ENCODE measurements around the gene TRIM29. TPM values are rescaled to one million over a fixed set of nuclear protein-coding genes. Genes with fewer than 3 reads are reported as not detected.

The TRIM29 gene
- total and polyA plus RNA-seq, 2 of the 4 experiments (the other 2 are of a cell fraction): not detected

- intact Hi-C loops (cut with micrococcal nuclease) (no loop called here), in situ Hi-C loops (cut with MboI; ENCODE audit: low sequenced_read_pairs) (no loop called here), dilution Hi-C loops (cut with HindIII; ENCODE audit: low sequenced_read_pairs, unreplicated experiment) (no loop called here)
- H3K9me3 ChIP-seq (ENCODE audit: control insufficient read depth, insufficient read depth, low read length): peaks cover 11% of the 10 kb centered on the region
- H4K5ac ChIP-seq (ENCODE audit: low read depth, low read length): no peak overlapping the region
- peaks cover 2% of the 10 kb centered on the region; the same call in 1 of the 2 replicates for H3K27me3 ChIP-seq (ENCODE audit: control insufficient read depth, insufficient read depth, low read length)
- H3K36me3 ChIP-seq (ENCODE audit: control insufficient read depth, insufficient read depth, low read length): no peaks in the 10 kb centered on the region
- BruUV-seq (replicated peaks): no TSS peak
- no peak overlapping the region for H3K4me3 ChIP-seq (ENCODE audit: insufficient read depth, low read depth, low read length)
- no peak overlapping the region for H3K27ac ChIP-seq (ENCODE audit: insufficient read depth, low read length)
- H3K4me1 ChIP-seq (ENCODE audit: control insufficient read depth, insufficient read depth, low read length): no peaks in the 10 kb centered on the region
- H2BK5ac ChIP-seq (ENCODE audit: low read depth, low read length, poor library complexity, severe bottlenecking): no peak overlapping the region
- ChIA-PET POLR2A (ENCODE audit: unreplicated experiment) (no interaction called here), CTCF (no interaction called here)
- H3K9ac ChIP-seq (ENCODE audit: low read depth, low read length): no peak overlapping the region
- H4K91ac ChIP-seq (ENCODE audit: insufficient read depth, low read depth, low read length): no peak overlapping the region
- no peak overlapping the region for H3K4me2 ChIP-seq (ENCODE audit: low read depth, low read length)
- no peaks in the 10 kb centered on the region for H3K79me1 ChIP-seq (ENCODE audit: low read depth in 1 of 2, low read length in 2 of 2)
- H2AK5ac ChIP-seq (ENCODE audit: low read depth, low read length): no peak overlapping the region
- no peak overlapping the region for H3K14ac ChIP-seq (replicated peaks; ENCODE audit: low read depth, low read length)
- DNase-seq (no peak), ATAC-seq (ENCODE audit: low read depth) (no peak)
- H4K20me1 ChIP-seq (ENCODE audit: insufficient read depth, low read length): no peaks in the 10 kb centered on the region
- H2AK9ac ChIP-seq (replicated peaks; ENCODE audit: low read depth, low read length, poor library complexity): no peak overlapping the region
- no peak overlapping the region for H3K23ac ChIP-seq (ENCODE audit: low read depth, low read length)
- no peak overlapping the region for H2BK120ac ChIP-seq (ENCODE audit: low read depth, low read length)
- no peak overlapping the region for H2BK20ac ChIP-seq (ENCODE audit: low read depth, low read length)
- H2BK15ac ChIP-seq (ENCODE audit: low read depth, low read length): no peak overlapping the region
- H3K9me1 ChIP-seq (ENCODE audit: insufficient read depth, low read length): no peaks in the 10 kb centered on the region
- H2AFZ ChIP-seq (replicated peaks; ENCODE audit: low read length, poor library complexity): no peak overlapping the region
- WGBS, 2 experiments (ENCODE audit: extremely low coverage in 2 of 2, insufficient read length in 1 of 2): 20% methylated on average over 1 of the region's 5 CpGs; no CpG with 5 or more reads in 1 of the 2 experiments
- no peak overlapping the region for H4K8ac ChIP-seq (ENCODE audit: low read depth in 2 of 2, low read length in 2 of 2)
- H3K4ac ChIP-seq (ENCODE audit: low read depth, low read length): no peak overlapping the region
- no peak overlapping the region for H3K56ac ChIP-seq (ENCODE audit: extremely low read depth, insufficient read depth, low read length)
- no peak for TF ChIP-seq ELK1 (IDR thresholded peaks at IDR 0.05; ENCODE audit: borderline replicate concordance, low read depth, low read length)
- TF ChIP-seq MAFK (IDR thresholded peaks at IDR 0.05; ENCODE audit: low read depth, low read length): no peak
- no peak overlapping the region for H3K18ac ChIP-seq (ENCODE audit: low read depth, low read length)
Observed at GRCh38 chr11:120078397-120078796, 59.5 kb downstream of the TRIM29 start.

Data from IMR-90 (cell line).